ENCODE data around the gene GANC.

Gene GANC

DNA sequence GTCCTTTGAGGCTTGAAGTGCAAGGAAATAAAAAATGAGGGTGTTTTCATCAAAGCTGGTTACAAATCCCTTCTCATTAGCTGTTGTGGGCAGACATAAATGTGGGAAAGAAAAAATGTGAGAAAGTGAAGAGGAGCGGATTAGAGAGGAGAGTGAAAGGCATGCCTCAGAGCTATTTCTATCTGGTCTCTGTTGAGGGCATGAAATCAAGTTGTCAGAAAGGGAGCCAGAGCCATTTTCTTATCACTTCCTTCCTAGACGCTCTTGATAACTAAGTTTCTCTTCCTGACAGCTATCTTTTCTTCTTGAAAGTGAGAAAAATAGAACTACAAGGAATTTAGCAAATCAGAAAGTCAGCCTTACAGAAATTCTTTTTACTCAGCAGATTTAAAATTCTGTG is 65.5 kb downstream of the GANC start:
- H3K4me3 ChIP-seq (ENCODE audit: low read length): no peak overlapping the region
- DNase-seq (ENCODE audit: low read depth): no peak
- TF ChIP-seq, protein P1, sequence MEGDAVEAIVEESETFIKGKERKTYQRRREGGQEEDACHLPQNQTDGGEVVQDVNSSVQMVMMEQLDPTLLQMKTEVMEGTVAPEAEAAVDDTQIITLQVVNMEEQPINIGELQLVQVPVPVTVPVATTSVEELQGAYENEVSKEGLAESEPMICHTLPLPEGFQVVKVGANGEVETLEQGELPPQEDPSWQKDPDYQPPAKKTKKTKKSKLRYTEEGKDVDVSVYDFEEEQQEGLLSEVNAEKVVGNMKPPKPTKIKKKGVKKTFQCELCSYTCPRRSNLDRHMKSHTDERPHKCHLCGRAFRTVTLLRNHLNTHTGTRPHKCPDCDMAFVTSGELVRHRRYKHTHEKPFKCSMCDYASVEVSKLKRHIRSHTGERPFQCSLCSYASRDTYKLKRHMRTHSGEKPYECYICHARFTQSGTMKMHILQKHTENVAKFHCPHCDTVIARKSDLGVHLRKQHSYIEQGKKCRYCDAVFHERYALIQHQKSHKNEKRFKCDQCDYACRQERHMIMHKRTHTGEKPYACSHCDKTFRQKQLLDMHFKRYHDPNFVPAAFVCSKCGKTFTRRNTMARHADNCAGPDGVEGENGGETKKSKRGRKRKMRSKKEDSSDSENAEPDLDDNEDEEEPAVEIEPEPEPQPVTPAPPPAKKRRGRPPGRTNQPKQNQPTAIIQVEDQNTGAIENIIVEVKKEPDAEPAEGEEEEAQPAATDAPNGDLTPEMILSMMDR (IDR thresholded peaks at IDR 0.05; ENCODE audit: insufficient read depth, low read depth, low read length, missing control alignments): no peak

DNA sequence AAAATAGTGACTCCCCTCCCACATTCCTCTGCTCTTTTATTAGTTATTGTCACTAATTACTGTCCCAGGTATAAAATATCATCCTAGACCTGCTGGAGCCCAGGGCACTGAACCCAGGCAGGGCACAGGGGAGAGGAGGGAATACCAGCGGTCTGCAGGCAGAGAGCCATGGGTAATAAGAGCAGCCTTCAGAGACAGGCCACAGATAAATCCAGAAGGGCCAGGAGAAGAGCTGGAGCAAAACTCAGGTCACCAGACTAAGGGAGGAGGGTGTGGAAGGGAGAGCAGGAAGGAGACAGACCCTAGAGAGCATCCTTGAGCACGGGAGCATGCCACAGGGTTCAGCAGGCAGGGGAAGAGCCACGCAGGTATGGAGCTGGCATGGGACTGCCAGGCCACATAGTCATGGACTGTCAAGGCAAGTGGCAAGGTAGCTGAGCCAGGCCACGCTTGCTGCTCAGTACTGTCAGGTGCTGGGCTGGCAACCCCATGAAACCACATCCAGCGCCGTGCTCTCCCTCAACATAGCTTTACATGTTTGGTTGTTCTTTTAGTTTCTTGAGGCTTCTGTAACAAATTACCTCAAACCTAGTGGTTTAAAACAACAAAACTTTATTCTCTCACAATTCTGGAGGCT is 70.7 kb downstream of the GANC start:
- no peak overlapping the region for H3K4me3 ChIP-seq (ENCODE audit: low read length)

DNA sequence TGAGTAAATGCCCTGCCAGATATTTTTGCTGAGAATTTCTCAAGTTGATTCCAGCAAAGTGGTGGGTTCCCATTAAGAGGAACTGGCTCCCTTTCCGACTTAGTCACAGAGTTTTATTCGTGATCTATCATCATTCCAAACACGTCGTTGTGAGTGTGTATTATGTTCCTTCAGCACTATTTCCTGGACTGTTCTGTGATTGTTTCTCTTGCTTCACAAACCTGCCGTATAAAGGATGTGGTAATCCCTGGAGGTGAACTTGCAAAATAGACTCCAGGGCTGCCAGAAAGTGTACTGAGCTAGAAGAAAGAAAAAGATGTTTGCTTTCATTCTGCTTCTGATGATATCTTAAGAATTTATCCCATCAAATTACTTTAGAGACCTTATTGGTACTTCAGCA is 71.8 kb downstream of the GANC start:
- TF ChIP-seq, protein P1 (IDR thresholded peaks at IDR 0.05; ENCODE audit: insufficient read depth, low read depth, low read length, missing control alignments): no peak
- DNase-seq (ENCODE audit: low read depth): peak; percentile 82
- no peak overlapping the region for H3K4me3 ChIP-seq (ENCODE audit: low read length)

More for the DNA sequence above, 70.7 kb downstream of the GANC start:
- no peak for DNase-seq (ENCODE audit: low read depth)
- TF ChIP-seq, protein P1 (IDR thresholded peaks at IDR 0.05; ENCODE audit: insufficient read depth, low read depth, low read length, missing control alignments): no peak

DNA sequence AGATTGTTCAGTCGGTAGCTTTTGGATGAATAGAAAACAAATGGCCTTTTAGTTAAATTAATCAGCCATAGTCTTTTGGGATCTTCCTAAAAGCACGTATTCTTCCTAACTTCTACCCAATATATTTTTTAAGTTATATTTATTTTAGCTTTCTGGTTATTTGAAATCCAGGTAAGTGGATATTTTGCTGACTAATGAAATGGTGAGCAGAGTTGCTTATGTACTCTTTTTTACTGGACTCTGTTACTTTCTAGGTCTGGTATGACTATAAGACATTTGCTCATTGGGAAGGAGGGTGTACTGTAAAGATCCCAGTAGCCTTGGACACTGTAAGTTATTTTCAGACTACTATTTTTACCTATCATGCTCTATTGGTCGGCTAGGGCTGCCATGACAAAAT is 72.5 kb downstream of the GANC start:
- TF ChIP-seq, protein P1 (IDR thresholded peaks at IDR 0.05; ENCODE audit: insufficient read depth, low read depth, low read length, missing control alignments): no peak
- no peak for DNase-seq (ENCODE audit: low read depth)
- no peak overlapping the region for H3K4me3 ChIP-seq (ENCODE audit: low read length)

DNA sequence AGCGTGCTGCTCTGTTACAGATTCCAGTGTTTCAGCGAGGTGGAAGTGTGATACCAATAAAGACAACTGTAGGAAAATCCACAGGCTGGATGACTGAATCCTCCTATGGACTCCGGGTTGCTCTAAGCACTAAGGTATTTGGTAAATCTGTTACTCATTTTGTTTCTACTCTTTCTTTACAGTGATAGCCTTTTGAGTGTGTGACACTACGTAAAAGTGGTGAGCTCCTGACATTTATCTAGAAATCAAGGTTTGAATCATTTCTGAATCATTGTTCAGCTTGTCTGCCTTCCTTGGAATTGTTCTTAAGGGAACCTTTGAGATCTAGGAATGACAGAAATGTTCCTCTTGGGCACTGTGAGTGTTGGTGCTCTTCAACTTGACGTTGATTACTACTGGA is 75.1 kb downstream of the GANC start:
- peak; percentile 16 for DNase-seq (ENCODE audit: low read depth)
- TF ChIP-seq, protein P1 (IDR thresholded peaks at IDR 0.05; ENCODE audit: insufficient read depth, low read depth, low read length, missing control alignments): no peak
- H3K4me3 ChIP-seq (ENCODE audit: low read length): no peak overlapping the region

DNA sequence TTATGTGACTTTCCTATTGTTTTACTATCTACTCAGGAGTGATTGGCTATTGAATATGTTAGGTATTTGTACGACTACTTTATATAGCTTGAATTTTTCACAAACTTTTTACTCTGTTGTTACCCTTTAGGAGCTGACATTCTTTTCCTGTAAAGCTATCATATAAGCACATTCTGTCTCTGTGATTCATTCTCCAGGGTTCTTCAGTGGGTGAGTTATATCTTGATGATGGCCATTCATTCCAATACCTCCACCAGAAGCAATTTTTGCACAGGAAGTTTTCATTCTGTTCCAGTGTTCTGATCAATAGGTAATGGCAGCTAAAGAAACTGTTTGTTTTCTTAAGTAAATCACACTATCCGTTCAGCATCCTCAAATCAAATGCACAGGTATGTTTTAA is 76.2 kb downstream of the GANC start:
- no peak for DNase-seq (ENCODE audit: low read depth)

More for the DNA sequence above, 76.2 kb downstream of the GANC start:
- TF ChIP-seq, protein P1 (IDR thresholded peaks at IDR 0.05; ENCODE audit: insufficient read depth, low read depth, low read length, missing control alignments): no peak
- no peak overlapping the region for H3K4me3 ChIP-seq (ENCODE audit: low read length)

All from epithelial cell of esophagus (primary cell).